ENCODE results near the gene LGALS3. TPM values are rescaled to one million over a fixed set of nuclear protein-coding genes. Genes with fewer than 3 reads are reported as not detected.

LGALS3 gene
- total RNA-seq, 1 experiment from 2014 or later: not detected

GRCh38 chr14:55139696-55140509, 10.9 kb downstream of the LGALS3 start:
- H4K20me1 ChIP-seq (ENCODE audit: insufficient read depth, low read depth, low read length): no peaks in the 10 kb centered on the region
- H3K79me2 ChIP-seq (ENCODE audit: low read length): no peaks in the 10 kb centered on the region
- H3K4me2 ChIP-seq (ENCODE audit: low read depth, low read length, poor library complexity, severe bottlenecking): no peak overlapping the region
- no peak overlapping the region for H3K27ac ChIP-seq (ENCODE audit: low read length)
- H2AFZ ChIP-seq (ENCODE audit: low read length): no peak overlapping the region
- H3K9me3 ChIP-seq (ENCODE audit: low read length): no peaks in the 10 kb centered on the region
- H3K4me3 ChIP-seq (ENCODE audit: low read length): no peak overlapping the region
- no peaks in the 10 kb centered on the region for H3K4me1 ChIP-seq (ENCODE audit: low read length)
- peaks cover 3% of the 10 kb centered on the region for H3K36me3 ChIP-seq (ENCODE audit: insufficient read depth, low read length)
- H3K27me3 ChIP-seq (ENCODE audit: low read length): no peaks in the 10 kb centered on the region
- DNase-seq: no peak
- no peaks in the 10 kb centered on the region for H3K9me2 ChIP-seq (replicated peaks; ENCODE audit: insufficient read depth, low read length)
- no peak overlapping the region for H3K9ac ChIP-seq (ENCODE audit: low read length)

- no peaks in the 10 kb centered on the region for H3K4me1 ChIP-seq (ENCODE audit: low read length)
- H2AFZ ChIP-seq (ENCODE audit: low read length): no peak overlapping the region
- H4K20me1 ChIP-seq (ENCODE audit: insufficient read depth, low read depth, low read length): 0 out of 2 replicates have a peak, but pooled peaks cover under 1% of the 10 kb centered on the region
- H3K9me3 ChIP-seq (ENCODE audit: low read length): no peaks in the 10 kb centered on the region
- H3K27ac ChIP-seq (ENCODE audit: low read length): no peak overlapping the region
- no peaks in the 10 kb centered on the region for H3K27me3 ChIP-seq (ENCODE audit: low read length)
- no peak for DNase-seq
- no peak overlapping the region for H3K4me3 ChIP-seq (ENCODE audit: low read length)
- H3K36me3 ChIP-seq (ENCODE audit: insufficient read depth, low read length): peaks cover 20% of the 10 kb centered on the region
- H3K4me2 ChIP-seq (ENCODE audit: low read depth, low read length, poor library complexity, severe bottlenecking): no peak overlapping the region
- no peak overlapping the region for H3K9ac ChIP-seq (ENCODE audit: low read length)
- no peaks in the 10 kb centered on the region for H3K9me2 ChIP-seq (replicated peaks; ENCODE audit: insufficient read depth, low read length)
- no peaks in the 10 kb centered on the region for H3K79me2 ChIP-seq (ENCODE audit: low read length)
Measured at GRCh38 chr14:55141825-55142224, 12.8 kb downstream of the LGALS3 start.

- H3K4me2 ChIP-seq (ENCODE audit: low read depth, low read length, poor library complexity, severe bottlenecking): no peak overlapping the region
- peaks cover 26% of the 10 kb centered on the region for H3K36me3 ChIP-seq (ENCODE audit: insufficient read depth, low read length)
- no peak for DNase-seq
- H3K4me1 ChIP-seq (ENCODE audit: low read length): no peaks in the 10 kb centered on the region
- H3K27me3 ChIP-seq (ENCODE audit: low read length): no peaks in the 10 kb centered on the region
- H3K9me3 ChIP-seq (ENCODE audit: low read length): no peaks in the 10 kb centered on the region
- no peak overlapping the region for H3K4me3 ChIP-seq (ENCODE audit: low read length)
- H3K9ac ChIP-seq (ENCODE audit: low read length): no peak overlapping the region
- peaks cover 4% of the 10 kb centered on the region; the same call in 1 of the 2 replicates for H4K20me1 ChIP-seq (ENCODE audit: insufficient read depth, low read depth, low read length)
- no peak overlapping the region for H2AFZ ChIP-seq (ENCODE audit: low read length)
- H3K9me2 ChIP-seq (replicated peaks; ENCODE audit: insufficient read depth, low read length): no peaks in the 10 kb centered on the region
- H3K27ac ChIP-seq (ENCODE audit: low read length): no peak overlapping the region
- no peaks in the 10 kb centered on the region for H3K79me2 ChIP-seq (ENCODE audit: low read length)
Measured at GRCh38 chr14:55142466-55142865, 13.4 kb downstream of the LGALS3 start.

- Histone ChIP-seq H3K4me2 (ENCODE audit: low read depth, low read length, poor library complexity, severe bottlenecking) (no peak overlapping the region), H3K9me2 (replicated peaks; ENCODE audit: insufficient read depth, low read length) (no peaks in the 10 kb centered on the region), H3K79me2 (ENCODE audit: low read length) (no peaks in the 10 kb centered on the region), H3K9me3 (ENCODE audit: low read length) (no peaks in the 10 kb centered on the region), H3K27ac (ENCODE audit: low read length) (no peak overlapping the region), H2AFZ (ENCODE audit: low read length) (no peak overlapping the region), H3K36me3 (ENCODE audit: insufficient read depth, low read length) (peaks cover 60% of the 10 kb centered on the region), H3K4me3 (ENCODE audit: low read length) (no peak overlapping the region), H3K9ac (ENCODE audit: low read length) (no peak overlapping the region), H3K4me1 (ENCODE audit: low read length) (no peaks in the 10 kb centered on the region), H3K27me3 (ENCODE audit: low read length) (no peaks in the 10 kb centered on the region), H4K20me1 (ENCODE audit: insufficient read depth, low read depth, low read length) (peaks cover 4% of the 10 kb centered on the region; the same call in 1 of the 2 replicates)
- no peak for DNase-seq
Measured at GRCh38 chr14:55146425-55146824, 17.4 kb downstream of the LGALS3 start.

- H2AFZ ChIP-seq (ENCODE audit: low read length): no peak overlapping the region
- no peaks in the 10 kb centered on the region for H3K79me2 ChIP-seq (ENCODE audit: low read length)
- H3K27me3 ChIP-seq (ENCODE audit: low read length): no peaks in the 10 kb centered on the region
- no peak overlapping the region for H3K4me3 ChIP-seq (ENCODE audit: low read length)
- H3K4me2 ChIP-seq (ENCODE audit: low read depth, low read length, poor library complexity, severe bottlenecking): no peak overlapping the region
- H3K9me2 ChIP-seq (replicated peaks; ENCODE audit: insufficient read depth, low read length): no peaks in the 10 kb centered on the region
- H3K36me3 ChIP-seq (ENCODE audit: insufficient read depth, low read length): peaks cover 78% of the 10 kb centered on the region
- H3K9me3 ChIP-seq (ENCODE audit: low read length): no peaks in the 10 kb centered on the region
- DNase-seq: no peak
- H3K9ac ChIP-seq (ENCODE audit: low read length): no peak overlapping the region
- H3K4me1 ChIP-seq (ENCODE audit: low read length): no peaks in the 10 kb centered on the region
- peaks cover 4% of the 10 kb centered on the region; the same call in 1 of the 2 replicates for H4K20me1 ChIP-seq (ENCODE audit: insufficient read depth, low read depth, low read length)
- no peak overlapping the region for H3K27ac ChIP-seq (ENCODE audit: low read length)
Measured at GRCh38 chr14:55151601-55152000, 22.5 kb downstream of the LGALS3 start.

- DNase-seq: no peak
- Histone ChIP-seq H3K4me1 (ENCODE audit: low read length) (no peaks in the 10 kb centered on the region), H2AFZ (ENCODE audit: low read length) (no peak overlapping the region), H3K36me3 (ENCODE audit: insufficient read depth, low read length) (peaks cover 77% of the 10 kb centered on the region), H3K9me2 (replicated peaks; ENCODE audit: insufficient read depth, low read length) (no peaks in the 10 kb centered on the region), H3K4me2 (ENCODE audit: low read depth, low read length, poor library complexity, severe bottlenecking) (no peak overlapping the region), H3K79me2 (ENCODE audit: low read length) (no peaks in the 10 kb centered on the region), H3K27ac (ENCODE audit: low read length) (no peak overlapping the region), H3K27me3 (ENCODE audit: low read length) (no peaks in the 10 kb centered on the region), H4K20me1 (ENCODE audit: insufficient read depth, low read depth, low read length) (no peaks in the 10 kb centered on the region; the same call in 1 of the 2 replicates), H3K9me3 (ENCODE audit: low read length) (no peaks in the 10 kb centered on the region), H3K4me3 (ENCODE audit: low read length) (no peak overlapping the region), H3K9ac (ENCODE audit: low read length) (no peak overlapping the region)
Measured at GRCh38 chr14:55152052-55152753, 23.2 kb downstream of the LGALS3 start.

- DNase-seq: no peak
- peaks cover 73% of the 10 kb centered on the region for H3K36me3 ChIP-seq (ENCODE audit: insufficient read depth, low read length)
- no peaks in the 10 kb centered on the region for H4K20me1 ChIP-seq (ENCODE audit: insufficient read depth, low read depth, low read length)
- no peak overlapping the region for H3K9ac ChIP-seq (ENCODE audit: low read length)
- H3K9me3 ChIP-seq (ENCODE audit: low read length): no peaks in the 10 kb centered on the region
- no peaks in the 10 kb centered on the region for H3K4me1 ChIP-seq (ENCODE audit: low read length)
- no peak overlapping the region for H2AFZ ChIP-seq (ENCODE audit: low read length)
- no peak overlapping the region for H3K27ac ChIP-seq (ENCODE audit: low read length)
- H3K4me3 ChIP-seq (ENCODE audit: low read length): no peak overlapping the region
- H3K4me2 ChIP-seq (ENCODE audit: low read depth, low read length, poor library complexity, severe bottlenecking): no peak overlapping the region
- H3K9me2 ChIP-seq (replicated peaks; ENCODE audit: insufficient read depth, low read length): no peaks in the 10 kb centered on the region
- peaks cover 5% of the 10 kb centered on the region; the same call in 1 of the 2 replicates for H3K79me2 ChIP-seq (ENCODE audit: low read length)
- H3K27me3 ChIP-seq (ENCODE audit: low read length): no peaks in the 10 kb centered on the region
Measured at GRCh38 chr14:55153951-55154350, 24.9 kb downstream of the LGALS3 start.

GRCh38 chr14:55157080-55157479, 28.0 kb downstream of the LGALS3 start:
- no peaks in the 10 kb centered on the region for H4K20me1 ChIP-seq (ENCODE audit: insufficient read depth, low read depth, low read length)
- H3K27me3 ChIP-seq (ENCODE audit: low read length): no peaks in the 10 kb centered on the region
- no peaks in the 10 kb centered on the region for H3K9me2 ChIP-seq (replicated peaks; ENCODE audit: insufficient read depth, low read length)
- H3K9me3 ChIP-seq (ENCODE audit: low read length): no peaks in the 10 kb centered on the region
- no peak overlapping the region for H3K27ac ChIP-seq (ENCODE audit: low read length)
- H3K4me2 ChIP-seq (ENCODE audit: low read depth, low read length, poor library complexity, severe bottlenecking): no peak overlapping the region
- peaks cover 62% of the 10 kb centered on the region for H3K36me3 ChIP-seq (ENCODE audit: insufficient read depth, low read length)
- H3K4me3 ChIP-seq (ENCODE audit: low read length): no peak overlapping the region
- no peak for DNase-seq
- H2AFZ ChIP-seq (ENCODE audit: low read length): no peak overlapping the region
- no peak overlapping the region for H3K9ac ChIP-seq (ENCODE audit: low read length)
- H3K79me2 ChIP-seq (ENCODE audit: low read length): peaks cover 5% of the 10 kb centered on the region; the same call in 1 of the 2 replicates
- no peaks in the 10 kb centered on the region for H3K4me1 ChIP-seq (ENCODE audit: low read length)

Measured in Karpas-422 (cell line).